ENCODE measurements around the gene ACOT11.

GRCh38 chr1:54653036-54653435, 105.0 kb downstream of the ACOT11 start:
- no peak for TF ChIP-seq POLR2AphosphoS5 (IDR thresholded peaks at IDR 0.05; ENCODE audit: low read depth)
- TF ChIP-seq CTCF (IDR thresholded peaks at IDR 0.05; ENCODE audit: insufficient read depth, low read length) = no peak
- TF ChIP-seq REST (IDR thresholded peaks at IDR 0.05; ENCODE audit: insufficient replicate concordance, low read depth) = no peak
- TF ChIP-seq SPI1 (IDR thresholded peaks at IDR 0.05; ENCODE audit: borderline replicate concordance, low read depth) = no peak

Data from HL-60 (cell line).